ENCODE measurements around the gene AKT1.

AKT1 gene

DNA sequence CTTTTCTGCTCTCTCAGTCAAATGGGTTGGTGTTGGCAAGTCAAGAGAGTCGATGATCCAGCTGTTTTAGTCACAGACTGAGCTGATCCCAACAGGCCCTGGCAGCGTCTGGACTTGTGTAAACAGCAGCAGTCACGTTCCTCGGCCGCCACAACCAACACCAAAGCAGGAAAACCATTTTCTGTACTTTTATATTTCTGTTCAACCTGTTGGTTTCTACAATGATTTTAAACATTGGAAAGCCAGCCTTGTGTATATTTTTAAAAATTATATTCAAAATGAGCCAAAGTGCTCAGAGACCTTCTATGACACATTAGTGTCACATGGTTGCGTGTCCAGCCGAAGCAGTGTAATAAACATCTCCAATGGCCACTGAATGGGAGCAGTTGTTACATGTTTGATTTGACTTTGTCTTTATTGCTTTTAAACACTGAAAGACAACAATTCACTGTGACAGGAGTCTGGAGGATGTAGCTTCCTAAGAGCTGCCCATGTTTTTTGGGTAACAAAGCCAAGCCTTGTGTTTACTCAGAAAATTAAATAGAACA, 48.5 kb downstream of the AKT1 start:
- H3K4me3 ChIP-seq (ENCODE audit: low read length), result no peak overlapping the region
- peak; percentile 94 for DNase-seq (ENCODE audit: low read depth)
- TF ChIP-seq, protein P1, sequence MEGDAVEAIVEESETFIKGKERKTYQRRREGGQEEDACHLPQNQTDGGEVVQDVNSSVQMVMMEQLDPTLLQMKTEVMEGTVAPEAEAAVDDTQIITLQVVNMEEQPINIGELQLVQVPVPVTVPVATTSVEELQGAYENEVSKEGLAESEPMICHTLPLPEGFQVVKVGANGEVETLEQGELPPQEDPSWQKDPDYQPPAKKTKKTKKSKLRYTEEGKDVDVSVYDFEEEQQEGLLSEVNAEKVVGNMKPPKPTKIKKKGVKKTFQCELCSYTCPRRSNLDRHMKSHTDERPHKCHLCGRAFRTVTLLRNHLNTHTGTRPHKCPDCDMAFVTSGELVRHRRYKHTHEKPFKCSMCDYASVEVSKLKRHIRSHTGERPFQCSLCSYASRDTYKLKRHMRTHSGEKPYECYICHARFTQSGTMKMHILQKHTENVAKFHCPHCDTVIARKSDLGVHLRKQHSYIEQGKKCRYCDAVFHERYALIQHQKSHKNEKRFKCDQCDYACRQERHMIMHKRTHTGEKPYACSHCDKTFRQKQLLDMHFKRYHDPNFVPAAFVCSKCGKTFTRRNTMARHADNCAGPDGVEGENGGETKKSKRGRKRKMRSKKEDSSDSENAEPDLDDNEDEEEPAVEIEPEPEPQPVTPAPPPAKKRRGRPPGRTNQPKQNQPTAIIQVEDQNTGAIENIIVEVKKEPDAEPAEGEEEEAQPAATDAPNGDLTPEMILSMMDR (IDR thresholded peaks at IDR 0.05; ENCODE audit: insufficient read depth, low read depth, low read length, missing control alignments), result no peak

- TF ChIP-seq, protein P1 (IDR thresholded peaks at IDR 0.05; ENCODE audit: insufficient read depth, low read depth, low read length, missing control alignments), result no peak
- no peak overlapping the region for H3K4me3 ChIP-seq (ENCODE audit: low read length)
- no peak for DNase-seq (ENCODE audit: low read depth)
These were observed 49.4 kb downstream of the AKT1 start for GRCh38 chr14:104746071-104746545.

GRCh38 chr14:104745431-104745830, 50.1 kb downstream of the AKT1 start:
- no peak overlapping the region for H3K4me3 ChIP-seq (ENCODE audit: low read length)
- no peak for DNase-seq (ENCODE audit: low read depth)
- TF ChIP-seq, protein P1 (IDR thresholded peaks at IDR 0.05; ENCODE audit: insufficient read depth, low read depth, low read length, missing control alignments), result no peak

GRCh38 chr14:104744484-104744883, 51.1 kb downstream of the AKT1 start:
- no peak for DNase-seq (ENCODE audit: low read depth)
- TF ChIP-seq, protein P1 (IDR thresholded peaks at IDR 0.05; ENCODE audit: insufficient read depth, low read depth, low read length, missing control alignments), result no peak

DNA sequence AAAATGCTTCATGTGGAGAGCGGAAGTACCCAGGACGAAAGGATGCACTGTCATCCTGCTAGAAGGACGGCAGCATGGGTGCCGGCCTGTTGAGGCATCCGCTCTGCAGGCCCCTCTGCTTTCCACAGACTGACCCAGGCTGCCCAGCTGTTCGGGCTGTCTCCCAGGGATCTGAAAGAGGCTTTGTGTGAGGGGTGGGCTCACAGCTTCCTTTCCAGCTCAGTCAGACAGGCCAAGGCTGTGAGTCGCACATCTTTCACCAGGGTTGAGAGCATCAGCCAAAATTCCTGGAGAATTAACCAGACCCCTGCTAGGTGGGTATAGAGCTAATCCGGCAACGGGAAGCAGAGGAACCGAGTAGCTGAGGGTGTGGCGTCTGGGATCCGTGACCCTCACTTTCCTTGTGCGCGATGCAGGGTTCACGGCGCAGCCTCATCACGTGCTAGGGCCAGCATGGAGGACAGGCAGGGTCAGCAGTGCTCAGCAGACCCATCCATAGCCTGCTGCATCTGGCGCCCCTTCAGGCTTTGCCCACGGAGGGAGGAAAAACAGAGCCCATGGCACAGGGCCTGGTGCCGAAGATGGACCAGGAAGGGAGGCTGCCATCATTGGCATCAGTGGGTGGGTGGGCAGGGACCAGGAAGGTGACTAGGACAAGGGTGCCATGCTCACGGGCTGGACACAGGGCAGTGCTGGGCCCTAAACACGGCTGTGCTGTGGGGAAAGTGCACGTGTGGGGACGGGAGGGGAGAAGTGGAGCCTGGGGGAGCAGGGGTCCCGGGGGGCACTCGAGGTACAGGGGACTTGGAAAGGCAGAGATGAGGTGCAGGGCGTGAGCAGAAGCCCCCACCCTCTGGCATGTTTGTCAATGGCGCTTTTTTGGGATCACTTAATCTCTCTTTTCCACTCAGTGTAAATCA, 51.8 kb downstream of the AKT1 start:
- TF ChIP-seq, protein P1 (IDR thresholded peaks at IDR 0.05; ENCODE audit: insufficient read depth, low read depth, low read length, missing control alignments), result no peak
- no peak for DNase-seq (ENCODE audit: low read depth)
- H3K4me3 ChIP-seq (ENCODE audit: low read length), result no peak overlapping the region

More at GRCh38 chr14:104744484-104744883, 51.1 kb downstream of the AKT1 start:
- no peak overlapping the region for H3K4me3 ChIP-seq (ENCODE audit: low read length)

- TF ChIP-seq, protein P1 (IDR thresholded peaks at IDR 0.05; ENCODE audit: insufficient read depth, low read depth, low read length, missing control alignments), result no peak
- no peak for DNase-seq (ENCODE audit: low read depth)
- H3K4me3 ChIP-seq (ENCODE audit: low read length), result no peak overlapping the region
These were observed 52.7 kb downstream of the AKT1 start for GRCh38 chr14:104742586-104743455.
